Duodenal mucosa (tissue), 2 donors: ENCODE results near the gene COL20A1.

ENCODE experiments used
- H3K27ac ChIP-seq: one replicate; pipeline ENCODE4 v1.7.0; 2013; ENCODE audit warnings: low read depth, low read length
- H3K27me3 ChIP-seq, 2 donors: one replicate each; pipeline ENCODE4 v1.7.0; 2013; ENCODE audit warnings: low read length in 2 of 2, control low read depth in 1 of 2; ENCODE audit not compliant: insufficient read depth in 2 of 2, control insufficient read depth in 1 of 2
- H3K36me3 ChIP-seq, 2 donors: one replicate each; pipeline ENCODE4 v1.7.0; 2013; ENCODE audit warnings: low read length in 2 of 2, control low read depth in 1 of 2; ENCODE audit not compliant: insufficient read depth in 2 of 2, control insufficient read depth in 1 of 2
- H3K4me1 ChIP-seq, 2 donors: one replicate each; pipeline ENCODE4 v1.7.0; 2013; ENCODE audit warnings: low read length in 2 of 2, control low read depth in 1 of 2; ENCODE audit not compliant: insufficient read depth in 2 of 2, control insufficient read depth in 1 of 2
- H3K4me3 ChIP-seq, 2 donors: one replicate each; pipeline ENCODE4 v1.7.0; 2013; ENCODE audit warnings: low read length in 2 of 2, low read depth in 1 of 2
- H3K9ac ChIP-seq, 2 donors: one replicate each; pipeline ENCODE4 v1.7.0; 2013; ENCODE audit warnings: low read length in 2 of 2, low read depth in 1 of 2
- H3K9me3 ChIP-seq, 2 donors: one replicate each; pipeline ENCODE4 v1.7.0; 2013; ENCODE audit warnings: low read length in 2 of 2, control low read depth in 1 of 2; ENCODE audit not compliant: control insufficient read depth in 1 of 2

Gene COL20A1

DNA sequence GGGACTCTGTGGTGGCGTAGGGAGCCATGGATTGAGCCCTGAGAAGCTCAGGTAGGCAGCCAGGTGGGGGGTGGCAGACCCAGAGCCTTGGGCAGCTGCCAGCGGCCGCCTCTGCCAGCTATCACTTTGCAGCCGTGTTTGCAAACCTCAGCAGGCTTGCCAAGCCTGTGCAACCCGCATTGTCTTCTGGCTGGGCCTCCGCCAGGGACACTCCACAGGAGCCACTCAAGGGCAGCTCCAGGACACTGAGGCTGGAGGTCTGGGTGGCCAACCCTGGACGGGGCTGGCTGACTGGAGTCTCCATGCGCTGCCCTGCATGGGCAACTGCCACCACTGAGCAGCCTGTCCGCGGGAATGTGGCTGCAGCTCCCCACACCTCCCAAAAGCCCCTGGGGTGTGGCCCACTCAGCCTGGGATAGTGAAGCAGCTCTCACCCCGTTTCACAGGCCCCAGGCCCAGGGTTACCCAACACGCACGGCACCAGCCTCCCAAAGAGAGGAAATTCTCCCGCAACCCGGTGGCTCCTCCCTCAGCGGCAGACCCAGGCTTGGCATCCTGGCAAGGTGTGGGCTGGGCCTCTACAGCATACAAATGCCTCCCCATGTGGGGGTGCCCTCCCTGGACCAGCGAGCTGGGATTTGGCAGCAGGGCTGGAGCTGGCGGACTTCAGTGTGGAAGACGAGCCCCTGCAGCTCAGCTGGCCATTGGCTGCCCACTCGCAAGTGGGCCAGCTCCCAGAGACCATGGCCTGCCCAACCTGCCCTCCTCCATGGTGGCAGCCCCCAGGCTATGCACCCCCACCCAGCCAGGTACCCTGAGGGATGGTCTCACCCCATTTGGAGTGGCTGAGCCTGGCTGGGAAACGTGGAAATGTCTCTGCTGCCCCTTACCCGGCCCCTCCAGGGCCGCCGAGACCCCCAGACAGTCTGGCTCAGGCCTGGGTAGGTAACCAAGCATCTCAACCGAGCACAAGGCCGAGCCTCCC, 65.2 kb downstream of the COL20A1 start:
- no peak overlapping the region for H3K27ac ChIP-seq
- H3K4me1 ChIP-seq: no peaks in the 10 kb centered on the region
- no peaks in the 10 kb centered on the region for H3K36me3 ChIP-seq
- peaks cover 19 to 20% of the 10 kb centered on the region in 2 donors for H3K27me3 ChIP-seq
- no peak overlapping the region for H3K4me3 ChIP-seq
- H3K9me3 ChIP-seq: no peaks in the 10 kb centered on the region
- H3K9ac ChIP-seq: no peak overlapping the region

GRCh38 chr20:63359164-63359934, 66.4 kb downstream of the COL20A1 start:
- H3K27me3 ChIP-seq: peaks cover 20 to 24% of the 10 kb centered on the region in 2 donors
- no peak overlapping the region for H3K9ac ChIP-seq

DNA sequence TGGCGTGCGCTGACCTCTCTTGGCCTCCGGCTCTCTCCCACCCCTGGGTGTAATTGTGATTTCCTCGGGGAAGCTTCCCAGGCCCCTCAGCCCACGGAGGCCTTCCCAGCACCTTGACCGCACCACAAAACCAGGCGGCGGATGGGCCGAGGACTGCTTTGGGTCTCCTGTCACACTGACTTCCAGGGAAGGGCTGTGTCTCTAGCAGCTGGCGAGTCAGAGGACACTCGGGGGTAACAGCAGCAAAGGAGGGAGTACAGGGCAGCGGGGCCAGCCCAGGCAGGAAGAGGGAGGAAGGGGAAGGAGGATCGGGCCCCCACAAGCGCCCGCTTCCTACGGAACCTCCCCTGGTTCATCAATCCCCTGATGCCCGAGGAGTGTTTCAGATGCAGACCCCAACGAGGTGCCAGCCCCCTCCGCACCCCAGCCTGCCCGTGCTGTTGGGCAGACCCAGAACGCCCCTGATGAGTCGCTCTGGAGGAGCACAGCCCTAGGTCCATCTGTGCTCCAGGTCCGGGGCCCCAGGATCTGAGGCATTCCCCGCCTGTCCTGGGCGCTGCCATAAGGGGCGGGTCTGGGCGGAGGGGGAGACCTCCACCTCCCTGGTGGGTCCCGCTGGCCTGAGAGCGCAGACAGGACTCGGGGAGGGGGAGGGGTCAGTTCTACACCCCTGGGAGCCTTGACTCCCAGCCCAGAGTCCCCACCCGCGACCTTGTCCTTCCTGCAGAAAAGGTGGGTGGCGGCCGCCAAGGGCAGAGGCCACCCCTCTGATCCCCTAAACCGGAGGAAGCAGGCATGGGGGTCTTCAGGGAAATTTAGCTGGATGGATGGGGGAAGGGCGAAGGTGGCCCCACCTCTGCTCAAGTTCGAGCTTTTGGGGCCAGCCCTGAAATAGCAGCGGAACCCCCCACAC, 67.2 kb downstream of the COL20A1 start:
- H3K36me3 ChIP-seq: no peaks in the 10 kb centered on the region
- no peaks in the 10 kb centered on the region for H3K9me3 ChIP-seq
- no peak overlapping the region for H3K27ac ChIP-seq
- no peaks in the 10 kb centered on the region for H3K4me1 ChIP-seq
- H3K9ac ChIP-seq: no peak overlapping the region
- no peak overlapping the region for H3K4me3 ChIP-seq
- peaks cover 20 to 24% of the 10 kb centered on the region in 2 donors for H3K27me3 ChIP-seq

More at GRCh38 chr20:63359164-63359934, 66.4 kb downstream of the COL20A1 start:
- Histone ChIP-seq H3K4me1 (no peaks in the 10 kb centered on the region), H3K36me3 (no peaks in the 10 kb centered on the region), H3K4me3 (no peak overlapping the region), H3K9me3 (no peaks in the 10 kb centered on the region), H3K27ac (no peak overlapping the region)

DNA sequence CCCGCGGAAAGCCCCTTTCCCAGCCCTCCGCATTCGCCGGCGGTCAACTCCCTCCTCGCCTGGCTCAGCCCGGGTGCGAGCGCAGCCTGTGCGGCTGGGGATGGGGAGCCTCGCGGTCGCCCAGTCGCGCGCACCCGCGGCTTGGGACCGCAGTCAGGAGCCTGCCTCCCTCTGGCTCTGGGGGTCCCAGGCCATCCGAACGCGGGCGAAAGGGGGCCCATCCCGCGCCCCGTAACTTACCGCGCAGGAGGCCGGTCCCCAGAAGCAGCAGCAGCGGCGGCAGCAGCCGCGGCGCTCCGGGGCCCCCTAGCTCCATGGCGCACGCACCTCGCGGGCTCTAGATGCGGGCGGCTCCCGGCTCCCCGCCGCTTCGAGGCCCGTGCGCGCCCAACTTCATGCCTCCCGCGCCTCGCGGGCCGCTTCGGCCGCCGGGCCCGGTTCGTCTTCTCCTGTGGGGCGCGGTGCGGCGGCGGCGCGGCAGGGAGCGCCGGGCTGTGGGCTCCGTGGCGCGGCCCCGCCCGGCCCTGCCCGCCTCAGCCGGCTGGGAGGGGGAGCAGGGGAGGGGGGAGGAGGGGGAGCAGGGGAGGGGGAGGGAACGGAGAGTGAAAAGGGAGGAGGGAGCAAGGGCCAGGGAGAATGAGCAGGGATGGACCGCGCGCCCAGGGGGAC, 68.0 kb downstream of the COL20A1 start, which contains the start of gene CHRNA4:
CHRNA4 (minus strand) TSS at position 500 of the 669 bp plus-strand sequence; CDS start at position 316, 184 bp downstream.
- H3K9me3 ChIP-seq: no peaks in the 10 kb centered on the region
- peaks cover 20 to 24% of the 10 kb centered on the region in 2 donors for H3K27me3 ChIP-seq
- no peaks in the 10 kb centered on the region for H3K36me3 ChIP-seq
- H3K9ac ChIP-seq: no peak within 1 kb of the TSS
- no peaks in the 10 kb centered on the region for H3K4me1 ChIP-seq
- H3K27ac ChIP-seq: no peak within 1 kb of the TSS
- no peak within 1 kb of the TSS for H3K4me3 ChIP-seq

DNA sequence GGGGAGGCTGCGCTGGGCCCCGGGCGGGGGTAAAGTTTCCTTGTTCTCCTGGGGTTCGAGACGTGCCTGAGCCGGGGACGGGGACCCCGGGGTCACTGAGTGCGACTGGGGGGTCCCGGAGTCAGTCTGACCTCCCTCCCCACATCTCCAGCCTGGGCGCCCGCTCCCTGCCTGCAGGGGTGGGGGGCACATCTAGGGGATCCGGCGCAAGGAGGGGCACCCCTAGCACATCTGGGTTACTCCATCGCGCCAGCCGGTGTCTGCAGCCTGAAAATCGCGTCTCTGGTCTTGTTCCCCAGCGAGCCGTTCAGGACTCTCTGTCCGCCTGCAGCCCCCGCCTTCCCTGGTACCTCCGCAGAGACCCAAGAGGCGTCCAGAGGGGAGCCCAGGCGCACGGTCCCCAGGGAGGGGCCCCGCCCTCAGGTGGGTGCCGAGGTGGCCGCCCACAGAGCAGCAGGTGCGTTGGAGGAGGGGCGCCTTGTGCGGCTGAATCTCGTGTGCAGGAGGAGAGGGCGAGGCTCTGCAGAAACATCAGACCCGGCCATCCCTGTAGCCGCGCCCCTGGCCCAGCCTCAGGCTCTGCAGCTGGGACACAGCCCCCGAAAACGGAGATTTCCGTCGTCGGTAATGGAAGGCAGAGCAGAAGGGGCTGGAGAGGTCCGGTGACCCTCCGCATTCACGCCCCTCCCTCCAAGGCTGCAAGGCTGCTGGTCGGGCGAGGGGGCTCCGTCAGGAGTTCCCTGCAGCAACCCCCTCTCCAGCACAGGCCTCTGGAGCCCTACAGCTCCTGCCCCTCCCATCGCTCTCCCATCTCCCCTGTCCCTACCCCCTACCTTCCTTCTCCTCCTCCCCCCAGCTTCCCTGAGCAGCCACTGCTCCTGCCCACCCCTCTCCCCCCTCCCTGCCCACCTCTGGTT, 68.8 kb downstream of the COL20A1 start:
- H3K36me3 ChIP-seq: no peaks in the 10 kb centered on the region
- no peak overlapping the region for H3K4me3 ChIP-seq
- no peaks in the 10 kb centered on the region for H3K9me3 ChIP-seq
- peaks cover 20 to 24% of the 10 kb centered on the region in 2 donors for H3K27me3 ChIP-seq
- H3K27ac ChIP-seq: no peak overlapping the region
- no peak overlapping the region for H3K9ac ChIP-seq
- H3K4me1 ChIP-seq: no peaks in the 10 kb centered on the region

DNA sequence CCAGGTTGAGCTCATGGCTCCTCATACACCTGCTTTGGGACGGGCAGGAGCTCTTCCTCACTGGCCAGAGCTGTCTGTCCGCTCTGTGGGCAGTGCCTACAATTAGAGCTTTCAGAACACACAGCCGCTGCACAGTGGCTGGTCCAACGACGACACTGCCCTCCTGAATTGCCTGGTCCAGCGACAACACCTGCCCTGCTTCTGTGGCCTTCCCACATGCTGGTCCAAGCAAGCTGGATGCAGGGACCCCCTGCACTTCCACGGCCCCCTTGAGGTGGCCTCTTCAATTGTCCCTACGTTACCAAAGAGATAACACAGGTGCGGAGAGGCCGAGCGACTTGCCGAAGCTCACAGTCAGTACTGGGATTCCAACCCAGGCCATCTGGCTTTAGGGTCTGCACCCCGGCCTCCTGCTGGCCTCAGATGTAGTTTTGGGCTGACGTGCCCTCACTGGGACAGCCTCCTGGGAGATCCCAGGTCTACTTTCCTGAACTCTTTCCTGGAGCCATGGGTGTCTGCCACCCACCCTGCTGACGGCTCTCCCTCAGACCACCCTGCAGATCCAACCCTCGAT, 69.5 kb downstream of the COL20A1 start:
- no peak overlapping the region for H3K27ac ChIP-seq
- H3K9me3 ChIP-seq: no peaks in the 10 kb centered on the region
- H3K9ac ChIP-seq: no peak overlapping the region
- H3K36me3 ChIP-seq: no peaks in the 10 kb centered on the region
- peaks cover 20 to 24% of the 10 kb centered on the region in 2 donors for H3K27me3 ChIP-seq
- no peak overlapping the region for H3K4me3 ChIP-seq
- H3K4me1 ChIP-seq: no peaks in the 10 kb centered on the region

DNA sequence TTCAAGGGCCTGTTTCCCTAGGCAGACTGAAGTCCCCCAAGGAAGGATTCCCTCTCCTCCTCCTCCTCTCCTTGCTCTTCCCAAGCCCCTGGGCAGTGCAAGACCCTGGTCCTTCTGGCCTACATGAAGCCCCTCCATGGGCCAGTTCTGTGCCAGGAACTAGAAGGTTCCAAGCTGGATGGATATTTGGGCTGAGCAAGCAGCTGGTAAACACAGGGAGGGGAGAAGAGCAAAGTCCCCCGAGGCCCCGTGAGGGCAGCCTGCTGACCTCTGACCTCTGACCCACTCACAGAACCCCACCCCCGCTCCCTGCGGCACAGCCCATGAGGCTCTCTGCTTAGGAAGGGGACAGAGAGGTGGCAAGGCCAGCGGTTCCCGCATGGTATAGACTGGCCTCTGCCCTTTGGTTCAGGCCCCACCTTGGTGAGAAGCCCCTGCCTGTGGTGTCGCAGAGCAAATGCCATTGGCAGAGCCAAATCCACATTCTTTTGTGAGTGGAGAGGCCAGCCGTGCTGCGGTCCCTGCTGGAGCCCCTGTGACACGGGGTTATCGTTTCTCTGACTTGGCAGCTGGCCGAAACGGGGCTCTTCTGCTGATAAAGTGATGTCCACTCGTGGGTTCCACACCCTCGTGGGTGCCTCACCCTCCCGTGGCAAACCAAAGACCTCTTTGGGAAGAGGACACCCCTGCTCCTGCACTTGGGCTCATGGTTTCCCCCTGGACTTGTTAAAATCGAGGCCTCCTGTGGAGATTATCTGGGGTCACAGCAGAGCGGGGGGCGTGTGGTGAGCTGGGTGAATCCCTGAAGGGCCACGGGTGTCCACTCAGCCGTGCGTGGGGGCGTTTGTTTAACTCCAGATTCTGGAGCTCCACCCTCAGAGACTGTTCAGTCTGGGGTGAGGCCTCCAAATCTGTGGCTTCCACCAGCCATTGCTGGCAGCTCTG, 70.3 kb downstream of the COL20A1 start:
- no peaks in the 10 kb centered on the region for H3K4me1 ChIP-seq
- H3K27me3 ChIP-seq: peaks cover 20 to 24% of the 10 kb centered on the region in 2 donors
- H3K36me3 ChIP-seq: no peaks in the 10 kb centered on the region
- H3K27ac ChIP-seq: no peak overlapping the region
- H3K9ac ChIP-seq: no peak overlapping the region
- H3K9me3 ChIP-seq: no peaks in the 10 kb centered on the region
- no peak overlapping the region for H3K4me3 ChIP-seq
